ENCODE measurements around the gene ZMYND8.

Gene ZMYND8

GRCh38 chr20:47332381-47333206 lies 23.9 kb downstream of the ZMYND8 start:
- DNase-seq (ENCODE audit: low read depth): no peak

- DNase-seq (ENCODE audit: low read depth): no peak
These were observed 25.4 kb downstream of the ZMYND8 start for GRCh38 chr20:47330933-47331708.

GRCh38 chr20:47330071-47330470 lies 26.4 kb downstream of the ZMYND8 start:
- DNase-seq (ENCODE audit: low read depth): no peak

- no peak for DNase-seq (ENCODE audit: low read depth)
These were observed 28.4 kb downstream of the ZMYND8 start for GRCh38 chr20:47328129-47328528.

GRCh38 chr20:47327711-47328110 lies 28.8 kb downstream of the ZMYND8 start:
- DNase-seq (ENCODE audit: low read depth): no peak

- DNase-seq (ENCODE audit: low read depth): no peak
These were observed 29.7 kb downstream of the ZMYND8 start for GRCh38 chr20:47326658-47327268.

GRCh38 chr20:47325242-47325641 lies 31.3 kb downstream of the ZMYND8 start:
- DNase-seq (ENCODE audit: low read depth): no peak

GRCh38 chr20:47320990-47321805 lies 35.3 kb downstream of the ZMYND8 start:
- DNase-seq (ENCODE audit: low read depth): no peak

- no peak for DNase-seq (ENCODE audit: low read depth)
These were observed 36.8 kb downstream of the ZMYND8 start for GRCh38 chr20:47319517-47320252.

- no peak for DNase-seq (ENCODE audit: low read depth)
These were observed 37.6 kb downstream of the ZMYND8 start for GRCh38 chr20:47318586-47319516.

- DNase-seq (ENCODE audit: low read depth): no peak
These were observed 38.4 kb downstream of the ZMYND8 start for GRCh38 chr20:47318027-47318585.

GRCh38 chr20:47317127-47317895 lies 39.2 kb downstream of the ZMYND8 start:
- DNase-seq (ENCODE audit: low read depth): peak; percentile 39

GRCh38 chr20:47316776-47317126 lies 39.7 kb downstream of the ZMYND8 start:
- no peak for DNase-seq (ENCODE audit: low read depth)

GRCh38 chr20:47315339-47316056 lies 41.0 kb downstream of the ZMYND8 start:
- DNase-seq (ENCODE audit: low read depth): no peak

- no peak for DNase-seq (ENCODE audit: low read depth)
These were observed 41.7 kb downstream of the ZMYND8 start for GRCh38 chr20:47314647-47315338.

GRCh38 chr20:47311967-47312681 lies 44.4 kb downstream of the ZMYND8 start:
- DNase-seq (ENCODE audit: low read depth): no peak

GRCh38 chr20:47311211-47311610 lies 45.3 kb downstream of the ZMYND8 start:
- DNase-seq (ENCODE audit: low read depth): no peak

Measured in activated T-helper 1 cell treated with Interleukin-2 at 50 U/mL for 16 hours (primary cell).